Effector CD4-positive, alpha-beta T cell (primary cell): ENCODE results near the gene TANC2.

Experiments used
- DNase-seq: peaks from one replicate; pipeline ENCODE4 v3.0.0-alpha.2; 2020

Gene TANC2

DNA sequence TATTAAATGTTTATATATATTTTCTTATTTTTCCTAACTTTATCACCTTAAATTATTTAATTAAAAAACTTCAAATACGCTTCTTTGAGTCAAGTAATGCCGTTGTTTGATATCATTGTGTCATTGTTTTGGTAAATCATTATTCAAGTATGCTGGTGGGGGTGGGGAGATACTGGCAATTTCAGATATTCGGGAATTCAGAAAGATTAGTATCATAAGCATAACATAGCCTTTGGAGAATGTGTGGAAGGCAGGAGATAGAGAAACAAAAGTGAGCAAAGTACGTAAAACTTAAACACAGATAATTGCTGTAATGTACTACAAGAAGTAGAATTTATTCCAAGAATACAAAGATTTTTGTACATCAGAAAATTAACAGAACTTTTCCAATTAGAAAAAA is 49.8 kb downstream of the TANC2 start:
- no peak for DNase-seq
